HCT116 (cell line): ENCODE measurements around the gene SCAF1. TPM values are rescaled to one million over a fixed set of nuclear protein-coding genes. Genes with fewer than 3 reads are reported as not detected.
A peak's percentile ranks its signal among the peaks of the same experiment; 100 is the strongest.

ENCODE experiments used
- ATAC-seq: fragments of 200-7000 bp; cut with Tn5 transposase; 2 replicates; pipeline ENCODE4 v1.9.1; 2020; ENCODE audit warnings: mild to moderate bottlenecking, moderate library complexity
- BruUV-seq: library from RNA; stranded (reverse); fragments of 400-500 nt; replicated peaks from 2 replicates; lab custom pipeline; 2021; lab: Mats Ljungman, UMichigan
- CTCF ChIA-PET: fragments of 300-600 bp; sonication (Branson Sonifier 250); formaldehyde crosslinking; loops from one replicate; lab custom pipeline; 2021; ENCODE audit warnings: antibody characterized with exemption; lab: Charles Lee
- POLR2A ChIA-PET: fragments of 300-600, 350-600 bp; sonication (Branson Sonifier 250); formaldehyde crosslinking; loops from one replicate; lab custom pipeline; 2021; ENCODE audit warnings: antibody characterized with exemption; lab: Charles Lee
- RAD21 ChIA-PET, 2 experiments: fragments of 300-600 bp; sonication (Branson Sonifier 250); formaldehyde crosslinking; loops; one replicate each; lab custom pipeline; 2023; ENCODE audit warnings: low total read pairs in 2 of 2; ENCODE audit not compliant: uncharacterized antibody in 2 of 2, unreplicated experiment in 2 of 2, low non-redundant PET in 1 of 2; lab: Charles Lee
- DNase-seq: peaks from one replicate; pipeline ENCODE4 v3.0.0-alpha.2; 2010; ENCODE audit warnings: low read depth, low spot score
- H2AFZ ChIP-seq: fragments of 200-600 bp; shearing (Covaris generic), sonication (generic); 2 replicates; pipeline ENCODE4 v1.6.1; 2017; ENCODE audit warnings: low read depth, mixed run types, mixed read lengths, antibody characterized with exemption, low read length; ENCODE audit not compliant: poor library complexity, severe bottlenecking
- H3K27ac ChIP-seq: 2 replicates; pipeline ENCODE4 v1.5.1; 2012; ENCODE audit warnings: low read depth, low read length
- H3K27me3 ChIP-seq: fragments of 200-600 bp; sonication (generic); 2 replicates; pipeline ENCODE4 v1.6.1; 2016; ENCODE audit warnings: mixed run types, low read length, mixed read lengths; ENCODE audit not compliant: insufficient read depth
- H3K36me3 ChIP-seq, 2 experiments: fragments of 200-500 bp in 1 of 2; fragments of 200-600 bp in 1 of 2; sonication (Bioruptor generic) in 1 of 2; sonication (generic) in 1 of 2; 2 replicates each; pipeline versions ENCODE4 v1.5.1 to v1.6.1; 2014 to 2016; ENCODE audit warnings: low read length in 2 of 2, inconsistent platforms in 1 of 2, mixed read lengths in 1 of 2, mixed run types in 1 of 2; ENCODE audit not compliant: insufficient read depth in 2 of 2, control insufficient read depth in 1 of 2
- H3K4me1 ChIP-seq, 2 experiments: fragments of 200-600 bp in 1 of 2; sonication (generic) in 1 of 2; 2 replicates each; pipeline versions ENCODE4 v1.5.1 to v1.6.1; 2012 to 2017; ENCODE audit warnings: low read length in 2 of 2, inconsistent platforms in 1 of 2, mild to moderate bottlenecking in 1 of 2, mixed read lengths in 1 of 2, mixed run types in 1 of 2, moderate library complexity in 1 of 2; ENCODE audit not compliant: insufficient read depth in 2 of 2, control insufficient read depth in 1 of 2
- H3K4me2 ChIP-seq: fragments of 200-600 bp; sonication (generic); 2 replicates; pipeline ENCODE4 v1.6.1; 2017; ENCODE audit warnings: mixed run types, low read length, mixed read lengths
- H3K4me3 ChIP-seq, 2 experiments: fragments of 200-600 bp in 1 of 2; sonication (generic) in 1 of 2; replicated peaks in 1 of 2; 2 replicates each; pipeline ENCODE4 v1.5.1; 2011 to 2016; ENCODE audit warnings: low read length in 2 of 2, control low read depth in 1 of 2, low read depth in 1 of 2, mild to moderate bottlenecking in 1 of 2, mixed read lengths in 1 of 2, mixed run types in 1 of 2
- H3K79me2 ChIP-seq: fragments of 200-600 bp; sonication (generic); 2 replicates; pipeline ENCODE4 v1.6.1; 2017; ENCODE audit warnings: mild to moderate bottlenecking, mixed run types, low read length, moderate library complexity, mixed read lengths; ENCODE audit not compliant: insufficient read depth
- H3K9ac ChIP-seq: fragments of 200-600 bp; sonication (generic); 2 replicates; pipeline ENCODE4 v1.6.1; 2016; ENCODE audit warnings: low read length, mixed read lengths
- H3K9me2 ChIP-seq: fragments of 200-600 bp; sonication (generic), shearing (Covaris generic); 2 replicates; pipeline ENCODE4 v1.6.1; 2017; ENCODE audit warnings: mixed run types, mild to moderate bottlenecking, moderate library complexity; ENCODE audit not compliant: insufficient read depth
- H3K9me3 ChIP-seq, 2 experiments: fragments of 200-500 bp in 1 of 2; fragments of 200-600 bp in 1 of 2; sonication (Bioruptor generic) in 1 of 2; sonication (generic) in 1 of 2; 2 replicates each; pipeline ENCODE4 v1.6.1; 2014 to 2017; ENCODE audit warnings: low read length in 2 of 2, mixed read lengths in 2 of 2, inconsistent platforms in 1 of 2, low read depth in 1 of 2, mild to moderate bottlenecking in 1 of 2, mixed run types in 1 of 2, moderate library complexity in 1 of 2; ENCODE audit not compliant: control insufficient read depth in 1 of 2, insufficient read depth in 1 of 2
- H4K20me1 ChIP-seq: fragments of 200-600 bp; sonication (generic), shearing (Covaris generic); 2 replicates; pipeline ENCODE4 v1.6.1; 2017; ENCODE audit warnings: mixed run types, mild to moderate bottlenecking, moderate library complexity; ENCODE audit not compliant: insufficient read depth
- ATF3 ChIP-seq: IDR thresholded peaks from 2 replicates; pipeline ENCODE4 v1.6.1; 2012
- CEBPB ChIP-seq: IDR thresholded peaks from 2 replicates; pipeline ENCODE4 v1.6.1; 2012; ENCODE audit warnings: low read depth
- CTCF ChIP-seq, 3 experiments: fragments of 200-600 bp in 1 of 3; sonication (generic) in 1 of 3; IDR thresholded peaks in 2 of 3; conservative IDR thresholded peaks in 1 of 3; 2 replicates each; pipeline ENCODE4 v1.5.1; 2012 to 2017; ENCODE audit warnings: low read depth in 2 of 3, low read length in 2 of 3, antibody characterized with exemption in 1 of 3, borderline replicate concordance in 1 of 3, control low read depth in 1 of 3, mild to moderate bottlenecking in 1 of 3, mixed read lengths in 1 of 3, mixed run types in 1 of 3, moderate library complexity in 1 of 3; ENCODE audit not compliant: insufficient read depth in 1 of 3
- EGR1 ChIP-seq: IDR thresholded peaks from 2 replicates; pipeline ENCODE4 v1.6.1; 2012; ENCODE audit warnings: low read depth
- ELF1 ChIP-seq: IDR thresholded peaks from 2 replicates; pipeline ENCODE4 v1.6.1; 2012; ENCODE audit warnings: low read depth, borderline replicate concordance
- EZH2 ChIP-seq: fragments of 200-600 bp; sonication (generic); IDR thresholded peaks from 2 replicates; pipeline ENCODE4 v1.6.1; 2017; ENCODE audit warnings: antibody characterized with exemption, mixed run types
- EZH2phosphoT487 ChIP-seq: fragments of 200-600 bp; IDR thresholded peaks from 2 replicates; pipeline ENCODE4 v1.6.1; 2018; ENCODE audit warnings: antibody characterized with exemption, borderline replicate concordance
- FOSL1 ChIP-seq: IDR thresholded peaks from 2 replicates; pipeline ENCODE4 v1.6.1; 2012; ENCODE audit warnings: low read depth
- MAX ChIP-seq: IDR thresholded peaks from 2 replicates; pipeline ENCODE4 v1.6.1; 2012
- POLR2A ChIP-seq: IDR thresholded peaks from 2 replicates; pipeline ENCODE4 v1.7.0; 2011; ENCODE audit warnings: borderline replicate concordance; ENCODE audit not compliant: insufficient read depth, insufficient read length; ENCODE audit errors: extremely low read depth
- POLR2AphosphoS5 ChIP-seq: IDR thresholded peaks from 2 replicates; pipeline ENCODE4 v1.6.1; 2011; ENCODE audit warnings: mild to moderate bottlenecking, low read depth, low read length, moderate library complexity
- SIN3A ChIP-seq: IDR thresholded peaks from 2 replicates; pipeline ENCODE4 v1.6.1; 2012; ENCODE audit warnings: low read depth
- SP1 ChIP-seq: IDR thresholded peaks from 2 replicates; pipeline ENCODE4 v1.6.1; 2012; ENCODE audit warnings: low read depth
- SRF ChIP-seq: IDR thresholded peaks from 2 replicates; pipeline ENCODE4 v1.6.1; 2012; ENCODE audit warnings: low read depth
- TCF7L2 ChIP-seq: IDR thresholded peaks from 2 replicates; pipeline ENCODE4 v1.7.0; 2011; ENCODE audit warnings: borderline replicate concordance, inconsistent platforms; ENCODE audit not compliant: insufficient read depth, insufficient read length; ENCODE audit errors: extremely low read depth
- ZBTB33 ChIP-seq: IDR thresholded peaks from 2 replicates; pipeline ENCODE4 v1.6.1; 2011; ENCODE audit warnings: mild to moderate bottlenecking, low read length, moderate library complexity; ENCODE audit not compliant: insufficient replicate concordance; ENCODE audit errors: extremely low read depth
- ZNF274 ChIP-seq: fragments of 200-500 bp; sonication (Bioruptor generic); IDR thresholded peaks from 2 replicates; pipeline ENCODE4 v1.6.1; 2014; ENCODE audit warnings: mild to moderate bottlenecking, low read depth, low read length, inconsistent platforms
- intact Hi-C: fragments of 100-400 bp; cut with micrococcal nuclease; formaldehyde crosslinking; loops from 2 replicates; pipeline ENCODE4 v1.10.0; 2022
- total RNA-seq: library from RNA; stranded (reverse); gene quantifications from one replicate; pipeline ENCODE4 v1.2.1, GENCODE V29; 2021; ENCODE audit not compliant: unreplicated experiment

The SCAF1 gene
- total RNA-seq, 1 experiment from 2014 or later: 96.8 TPM

GRCh38 chr19:49679771-49680413 lies 37.9 kb downstream of the SCAF1 start:
- POLR2A ChIA-PET: interaction anchor here (1.4 kb wide), 1 partner anchor 133 kb away, joined by 4 read pairs; no protein-coding TSS in a partner anchor
- DNase-seq (no peak), ATAC-seq (no peak)
- Histone ChIP-seq H3K4me2 (peak overlapping the region; percentile 58), H3K4me3 (no peak overlapping the region), H3K9me2 (no peaks in the 10 kb centered on the region), H3K27ac (peak overlapping the region; percentile 34), H3K9me3 (no peaks in the 10 kb centered on the region), H4K20me1 (peaks cover 35% of the 10 kb centered on the region; the same call in 1 of the 2 replicates), H3K79me2 (peaks cover 76% of the 10 kb centered on the region), H3K4me1 (peaks cover 25 to 38% of the 10 kb centered on the region in 2 experiments), H3K27me3 (no peaks in the 10 kb centered on the region), H2AFZ (no peak overlapping the region), H3K9ac (peak overlapping the region; percentile 27; the same call in 1 of the 2 replicates), H3K36me3 (peaks cover 22 to 38% of the 10 kb centered on the region in 2 experiments; a peak in 3 of 4 replicates)
- intact Hi-C loops: loop anchor here (5.0 kb wide), 2 partner anchors 88 to 108 kb away; partner anchors contain the start of gene PRR12
- RAD21 ChIA-PET: no interaction called here
- no peak for TF ChIP-seq EGR1
- no peak for TF ChIP-seq ZNF274
- TF ChIP-seq CTCF (IDR thresholded peaks at IDR 0.05 in 2 of 3, conservative IDR thresholded peaks at IDR 0.05 in 1 of 3; ENCODE audit: borderline replicate concordance in 1 of 3, insufficient read depth in 1 of 3, low read depth in 2 of 3, low read length in 2 of 3): no peak
- no peak for TF ChIP-seq SP1
- no peak for TF ChIP-seq ZBTB33
- TF ChIP-seq ELF1: no peak
- no peak for TF ChIP-seq POLR2A
- no peak for TF ChIP-seq SRF
- no peak for TF ChIP-seq POLR2AphosphoS5
- TF ChIP-seq ATF3: no peak
- no peak for TF ChIP-seq CEBPB
- TF ChIP-seq FOSL1: no peak
- no peak for TF ChIP-seq EZH2
- TF ChIP-seq MAX: no peak
- TF ChIP-seq TCF7L2: no peak
- no peak for TF ChIP-seq SIN3A
- TF ChIP-seq EZH2phosphoT487: no peak
- no TSS peak for BruUV-seq
- CTCF ChIA-PET: no interaction called here
